Measurements from ENCODE around the gene SHKBP1. TPM values are rescaled to one million over a fixed set of nuclear protein-coding genes. Genes with fewer than 3 reads are reported as not detected.

The SHKBP1 gene
- total RNA-seq, 2 experiments from 2014 or later = 49.4 to 115 TPM

DNA sequence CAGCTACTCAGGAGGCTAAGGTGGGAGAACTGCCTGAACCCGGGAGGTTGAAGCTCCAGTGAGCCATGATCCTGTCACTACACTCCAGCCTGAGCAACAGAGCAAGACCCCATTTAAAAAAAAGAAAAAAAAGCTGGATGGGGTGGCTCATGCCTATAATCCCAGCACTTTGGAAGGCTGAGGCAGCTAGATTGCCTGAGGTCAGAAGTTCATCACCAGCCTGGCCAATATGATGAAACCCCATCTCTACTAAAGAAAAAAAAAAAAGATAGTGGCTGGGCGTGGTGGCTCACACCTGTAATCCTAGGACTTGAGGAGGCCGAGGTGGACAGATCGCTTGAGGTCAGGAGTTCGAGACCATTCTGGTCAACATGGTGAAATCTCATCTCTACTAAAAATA lies 39.5 kb downstream of the SHKBP1 start:
- H2AFZ ChIP-seq (ENCODE audit: low read length) = no peak overlapping the region
- H3K4me1 ChIP-seq (ENCODE audit: insufficient read depth, low read length, poor library complexity, severe bottlenecking) = peaks cover 22% of the 10 kb centered on the region
- no TSS peak for BruUV-seq (replicated peaks)
- no peaks in the 10 kb centered on the region for H4K20me1 ChIP-seq (ENCODE audit: insufficient read depth, low read length)
- CTCF ChIA-PET (ENCODE audit: unreplicated experiment) = interaction anchor here (1.0 kb wide), 1 partner anchor 19 kb away, joined by 3 read pairs; no protein-coding TSS in a partner anchor
- intact Hi-C loops (cut with micrococcal nuclease; ENCODE audit: unreplicated experiment) = no loop called here
- POLR2A ChIA-PET = interaction anchor here (0.7 kb wide), 1 partner anchor 13 kb away, joined by 3 read pairs; no protein-coding TSS in a partner anchor
- peaks cover 10% of the 10 kb centered on the region for H3K36me3 ChIP-seq (ENCODE audit: insufficient read depth, low read length)
- H3K79me2 ChIP-seq (ENCODE audit: insufficient read depth, low read depth, low read length) = no peaks in the 10 kb centered on the region
- H3K4me2 ChIP-seq (ENCODE audit: low read length) = no peak overlapping the region
- H3K9me2 ChIP-seq (ENCODE audit: insufficient read depth, low read length) = no peaks in the 10 kb centered on the region
- DNase-seq (ENCODE audit: low spot score) = no peak
- H3K9me3 ChIP-seq (ENCODE audit: low read length) = no peaks in the 10 kb centered on the region
- TF ChIP-seq EZH2phosphoT487 (IDR thresholded peaks at IDR 0.05; ENCODE audit: borderline replicate concordance, low read depth, low read length) = no peak
- TF ChIP-seq, protein P1, sequence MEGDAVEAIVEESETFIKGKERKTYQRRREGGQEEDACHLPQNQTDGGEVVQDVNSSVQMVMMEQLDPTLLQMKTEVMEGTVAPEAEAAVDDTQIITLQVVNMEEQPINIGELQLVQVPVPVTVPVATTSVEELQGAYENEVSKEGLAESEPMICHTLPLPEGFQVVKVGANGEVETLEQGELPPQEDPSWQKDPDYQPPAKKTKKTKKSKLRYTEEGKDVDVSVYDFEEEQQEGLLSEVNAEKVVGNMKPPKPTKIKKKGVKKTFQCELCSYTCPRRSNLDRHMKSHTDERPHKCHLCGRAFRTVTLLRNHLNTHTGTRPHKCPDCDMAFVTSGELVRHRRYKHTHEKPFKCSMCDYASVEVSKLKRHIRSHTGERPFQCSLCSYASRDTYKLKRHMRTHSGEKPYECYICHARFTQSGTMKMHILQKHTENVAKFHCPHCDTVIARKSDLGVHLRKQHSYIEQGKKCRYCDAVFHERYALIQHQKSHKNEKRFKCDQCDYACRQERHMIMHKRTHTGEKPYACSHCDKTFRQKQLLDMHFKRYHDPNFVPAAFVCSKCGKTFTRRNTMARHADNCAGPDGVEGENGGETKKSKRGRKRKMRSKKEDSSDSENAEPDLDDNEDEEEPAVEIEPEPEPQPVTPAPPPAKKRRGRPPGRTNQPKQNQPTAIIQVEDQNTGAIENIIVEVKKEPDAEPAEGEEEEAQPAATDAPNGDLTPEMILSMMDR (conservative IDR thresholded peaks at IDR 0.05; ENCODE audit: low read length) = no peak
- no peak overlapping the region for H3K27ac ChIP-seq (ENCODE audit: low read depth, low read length, poor library complexity, severe bottlenecking)
- H3K4me3 ChIP-seq (ENCODE audit: low read depth, low read length, poor library complexity, severe bottlenecking) = no peak overlapping the region

DNA sequence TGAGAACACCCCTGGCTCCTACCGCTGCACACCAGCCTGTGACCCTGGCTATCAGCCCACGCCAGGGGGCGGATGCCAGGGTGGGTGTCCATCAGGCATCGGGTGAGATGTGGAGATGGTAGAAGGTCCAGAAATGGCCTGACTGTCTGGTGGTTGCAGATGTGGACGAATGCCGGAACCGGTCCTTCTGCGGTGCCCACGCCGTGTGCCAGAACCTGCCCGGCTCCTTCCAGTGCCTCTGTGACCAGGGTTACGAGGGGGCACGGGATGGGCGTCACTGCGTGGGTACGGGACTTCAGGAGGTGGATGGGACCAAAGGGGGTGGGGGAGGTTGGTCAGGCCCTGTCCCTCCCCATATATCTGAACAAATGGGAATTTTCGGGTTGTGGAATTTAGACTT lies 40.3 kb downstream of the SHKBP1 start:
- ChIA-PET POLR2A (no interaction called here), CTCF (ENCODE audit: unreplicated experiment) (interaction anchor here (1.0 kb wide), 1 partner anchor 18 kb away, joined by 3 read pairs; no protein-coding TSS in a partner anchor)
- peaks cover 15% of the 10 kb centered on the region for H3K36me3 ChIP-seq (ENCODE audit: insufficient read depth, low read length)
- no TSS peak for BruUV-seq (replicated peaks)
- peaks cover 22% of the 10 kb centered on the region for H3K4me1 ChIP-seq (ENCODE audit: insufficient read depth, low read length, poor library complexity, severe bottlenecking)
- H3K79me2 ChIP-seq (ENCODE audit: insufficient read depth, low read depth, low read length) = no peaks in the 10 kb centered on the region
- no peak overlapping the region for H3K4me2 ChIP-seq (ENCODE audit: low read length)
- no peak overlapping the region for H3K4me3 ChIP-seq (ENCODE audit: low read depth, low read length, poor library complexity, severe bottlenecking)
- no peaks in the 10 kb centered on the region for H3K9me3 ChIP-seq (ENCODE audit: low read length)
- no peaks in the 10 kb centered on the region for H4K20me1 ChIP-seq (ENCODE audit: insufficient read depth, low read length)
- H2AFZ ChIP-seq (ENCODE audit: low read length) = no peak overlapping the region
- DNase-seq (ENCODE audit: low spot score) = no peak
- no peak overlapping the region for H3K27ac ChIP-seq (ENCODE audit: low read depth, low read length, poor library complexity, severe bottlenecking)
- intact Hi-C loops (cut with micrococcal nuclease; ENCODE audit: unreplicated experiment) = no loop called here
- H3K9me2 ChIP-seq (ENCODE audit: insufficient read depth, low read length) = no peaks in the 10 kb centered on the region
- TF ChIP-seq, protein P1 (conservative IDR thresholded peaks at IDR 0.05; ENCODE audit: low read length) = no peak
- TF ChIP-seq EZH2phosphoT487 (IDR thresholded peaks at IDR 0.05; ENCODE audit: borderline replicate concordance, low read depth, low read length) = no peak

DNA sequence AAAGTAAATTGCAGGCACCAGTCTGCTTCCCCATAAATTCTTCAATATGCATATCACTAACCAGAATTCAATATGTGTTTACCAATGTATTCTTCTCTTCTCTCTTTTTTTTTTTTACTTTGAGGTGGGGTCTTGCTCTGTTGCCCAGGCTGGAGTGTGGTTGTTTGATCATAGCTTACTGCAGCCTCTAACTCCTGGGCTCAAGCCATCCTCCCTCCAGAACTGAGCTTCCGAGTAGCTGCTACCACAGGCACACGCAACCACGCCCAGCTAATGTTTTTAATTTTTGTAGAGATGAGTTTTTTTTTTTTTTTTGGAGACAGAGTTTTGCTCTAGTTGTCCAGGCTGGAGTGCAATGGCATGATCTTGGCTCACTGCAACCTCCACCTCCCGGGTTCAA lies 41.3 kb downstream of the SHKBP1 start:
- Histone ChIP-seq H3K9me3 (ENCODE audit: low read length) (no peaks in the 10 kb centered on the region), H3K27ac (ENCODE audit: low read depth, low read length, poor library complexity, severe bottlenecking) (no peak overlapping the region), H3K4me1 (ENCODE audit: insufficient read depth, low read length, poor library complexity, severe bottlenecking) (peaks cover 18% of the 10 kb centered on the region), H3K9me2 (ENCODE audit: insufficient read depth, low read length) (no peaks in the 10 kb centered on the region), H4K20me1 (ENCODE audit: insufficient read depth, low read length) (no peaks in the 10 kb centered on the region), H3K4me2 (ENCODE audit: low read length) (no peak overlapping the region), H3K4me3 (ENCODE audit: low read depth, low read length, poor library complexity, severe bottlenecking) (no peak overlapping the region), H3K36me3 (ENCODE audit: insufficient read depth, low read length) (peaks cover 19% of the 10 kb centered on the region), H2AFZ (ENCODE audit: low read length) (no peak overlapping the region), H3K79me2 (ENCODE audit: insufficient read depth, low read depth, low read length) (no peaks in the 10 kb centered on the region)
- no peak for TF ChIP-seq EZH2phosphoT487 (IDR thresholded peaks at IDR 0.05; ENCODE audit: borderline replicate concordance, low read depth, low read length)
- TF ChIP-seq, protein P1 (conservative IDR thresholded peaks at IDR 0.05; ENCODE audit: low read length) = no peak
- no peak for DNase-seq (ENCODE audit: low spot score)
- ChIA-PET CTCF (ENCODE audit: unreplicated experiment) (no interaction called here), POLR2A (no interaction called here)
- no TSS peak for BruUV-seq (replicated peaks)
- intact Hi-C loops (cut with micrococcal nuclease; ENCODE audit: unreplicated experiment) = no loop called here
